Suprapubic skin (tissue), 4 donors: ENCODE measurements around the gene ERRFI1. TPM values are rescaled to one million over a fixed set of nuclear protein-coding genes. Genes with fewer than 3 reads are reported as not detected.

Source experiments
- DNase-seq, 2 donors: peaks; one replicate each; pipeline ENCODE4 v3.0.0-alpha.2; 2019; ENCODE audit warnings: low spot score in 2 of 2
- H3K27ac ChIP-seq: fragments of 200-600 bp; sonication (generic); one replicate; pipeline ENCODE4 v1.5.1; 2019
- H3K27me3 ChIP-seq: fragments of 200-600 bp; sonication (generic); one replicate; pipeline ENCODE4 v1.5.1; 2019
- H3K36me3 ChIP-seq: fragments of 200-600 bp; sonication (generic); one replicate; pipeline ENCODE4 v1.5.1; 2019
- H3K4me1 ChIP-seq: fragments of 200-600 bp; sonication (generic); one replicate; pipeline ENCODE4 v1.5.1; 2019
- H3K4me3 ChIP-seq: fragments of 200-600 bp; sonication (generic); one replicate; pipeline ENCODE4 v1.5.1; 2019; ENCODE audit warnings: mild to moderate bottlenecking
- H3K9me3 ChIP-seq: fragments of 200-600 bp; sonication (generic); one replicate; pipeline ENCODE4 v1.5.1; 2019
- EP300 ChIP-seq: sonication (generic); formaldehyde crosslinking; IDR thresholded peaks from one replicate; pipeline ENCODE4 v1.6.1; 2017; ENCODE audit warnings: antibody characterized with exemption
- POLR2A ChIP-seq, 2 donors: fragments of 450-650 bp; IDR thresholded peaks; one replicate each; pipeline ENCODE4 v1.6.1; 2017; ENCODE audit warnings: antibody characterized with exemption in 2 of 2, mild to moderate bottlenecking in 2 of 2, moderate library complexity in 2 of 2
- POLR2AphosphoS5 ChIP-seq, 3 donors: sonication (generic); formaldehyde crosslinking; IDR thresholded peaks; one replicate each; pipeline ENCODE4 v1.6.1; 2017; ENCODE audit warnings: antibody characterized with exemption in 3 of 3
- WGBS: methylation state at CpG from one replicate; pipeline ENCODE4 v1.1.5; 2018; 5-methylcytosine and 5-hydroxymethylcytosine counted together
- total RNA-seq, 4 donors: library from RNA; depleted of rRNA; stranded (reverse); fragments of >200 nt; gene quantifications; one replicate each; pipeline ENCODE4 v1.1.0, GENCODE V29; 2016
- TF ChIP-seq, protein P1 (sequence below), 2 donors: fragments of 200-600 bp in 1 of 2; fragments of 450-650 bp in 1 of 2; sonication (generic) in 1 of 2; IDR thresholded peaks; one replicate each; pipeline ENCODE4 v1.5.1; 2016 to 2019; ENCODE audit warnings: antibody characterized with exemption in 2 of 2, mild to moderate bottlenecking in 1 of 2, moderate library complexity in 1 of 2

ERRFI1 gene
- total RNA-seq, 4 donors from 2014 or later = 128 to 312 (median 262) TPM

DNA sequence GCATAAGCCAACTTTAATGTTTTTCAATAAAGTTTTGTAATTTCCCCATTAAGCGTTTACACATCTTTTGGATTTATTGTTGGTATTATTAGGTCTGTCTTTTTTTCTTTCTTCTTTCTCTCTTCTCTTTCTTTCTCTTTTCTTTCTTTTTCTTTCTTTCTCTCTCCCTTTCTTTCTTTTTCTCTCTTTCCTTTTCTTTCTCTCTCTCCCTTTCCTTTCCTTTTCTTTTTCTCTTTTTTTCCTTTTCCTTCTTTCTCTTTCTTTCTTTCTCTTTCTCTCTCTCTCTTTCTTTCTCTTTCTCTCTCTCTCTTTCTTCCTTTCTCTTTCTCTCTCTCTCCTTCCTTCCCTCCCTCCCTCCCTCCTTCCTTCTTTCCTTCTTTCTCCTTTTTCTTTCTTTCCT, 31.3 kb downstream of the ERRFI1 start:
- Histone ChIP-seq H3K27ac (no peak overlapping the region), H3K27me3 (no peaks in the 10 kb centered on the region), H3K4me3 (no peak overlapping the region), H3K36me3 (no peaks in the 10 kb centered on the region), H3K4me1 (peaks cover under 1% of the 10 kb centered on the region), H3K9me3 (no peaks in the 10 kb centered on the region)
- no peak for DNase-seq
- TF ChIP-seq, protein P1, sequence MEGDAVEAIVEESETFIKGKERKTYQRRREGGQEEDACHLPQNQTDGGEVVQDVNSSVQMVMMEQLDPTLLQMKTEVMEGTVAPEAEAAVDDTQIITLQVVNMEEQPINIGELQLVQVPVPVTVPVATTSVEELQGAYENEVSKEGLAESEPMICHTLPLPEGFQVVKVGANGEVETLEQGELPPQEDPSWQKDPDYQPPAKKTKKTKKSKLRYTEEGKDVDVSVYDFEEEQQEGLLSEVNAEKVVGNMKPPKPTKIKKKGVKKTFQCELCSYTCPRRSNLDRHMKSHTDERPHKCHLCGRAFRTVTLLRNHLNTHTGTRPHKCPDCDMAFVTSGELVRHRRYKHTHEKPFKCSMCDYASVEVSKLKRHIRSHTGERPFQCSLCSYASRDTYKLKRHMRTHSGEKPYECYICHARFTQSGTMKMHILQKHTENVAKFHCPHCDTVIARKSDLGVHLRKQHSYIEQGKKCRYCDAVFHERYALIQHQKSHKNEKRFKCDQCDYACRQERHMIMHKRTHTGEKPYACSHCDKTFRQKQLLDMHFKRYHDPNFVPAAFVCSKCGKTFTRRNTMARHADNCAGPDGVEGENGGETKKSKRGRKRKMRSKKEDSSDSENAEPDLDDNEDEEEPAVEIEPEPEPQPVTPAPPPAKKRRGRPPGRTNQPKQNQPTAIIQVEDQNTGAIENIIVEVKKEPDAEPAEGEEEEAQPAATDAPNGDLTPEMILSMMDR (IDR thresholded peaks at IDR 0.05) = no peak
- TF ChIP-seq POLR2AphosphoS5 (IDR thresholded peaks at IDR 0.05) (no peak), EP300 (no peak)
- WGBS = 94% methylated on average over 1 of the region's 1 CpG

DNA sequence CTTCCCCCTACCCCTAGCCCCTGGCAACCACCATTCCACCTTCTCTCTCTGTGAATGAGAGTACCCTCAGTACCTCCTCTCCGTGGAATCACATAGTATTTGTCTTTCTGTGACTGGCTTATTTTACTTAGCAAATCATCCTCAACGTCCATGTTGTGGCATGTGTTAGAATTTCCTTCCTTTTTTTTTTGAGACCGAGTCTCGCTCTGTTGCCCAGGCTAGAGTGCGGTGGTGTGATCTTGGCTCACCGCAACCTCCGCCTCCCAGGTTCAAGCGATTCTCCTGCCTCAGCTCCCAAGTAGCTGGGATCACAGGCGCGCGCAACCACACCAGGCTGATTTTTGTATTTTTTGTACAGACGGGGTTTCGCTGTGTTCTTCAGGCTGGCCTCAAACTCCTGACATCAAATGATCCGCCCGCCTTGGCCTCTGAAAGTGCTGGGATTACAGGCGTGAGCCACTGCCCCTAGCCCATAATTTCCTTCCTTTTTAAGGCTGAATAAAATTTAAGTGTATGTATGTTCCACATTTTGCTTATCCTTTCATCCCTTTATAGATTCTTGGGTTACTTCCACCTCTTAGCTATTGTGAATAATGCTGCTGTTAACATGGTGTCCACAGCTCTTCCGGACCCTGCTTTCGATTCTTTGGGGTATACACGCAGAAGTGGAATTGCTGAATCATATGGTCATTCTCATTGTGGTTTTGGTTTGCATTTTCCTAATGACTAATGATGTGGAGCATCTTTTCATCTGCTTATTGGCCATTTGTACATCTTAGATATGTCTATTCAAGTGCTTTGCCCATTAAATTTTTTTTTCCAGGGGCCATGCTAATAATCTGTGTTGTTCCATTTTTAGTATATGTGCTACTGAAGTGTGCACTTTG, 32.3 kb downstream of the ERRFI1 start:
- H3K4me1 ChIP-seq = peaks cover 5% of the 10 kb centered on the region
- H3K27ac ChIP-seq = no peak overlapping the region
- H3K9me3 ChIP-seq = no peaks in the 10 kb centered on the region
- DNase-seq = no peak
- no peak for TF ChIP-seq POLR2AphosphoS5 (IDR thresholded peaks at IDR 0.05)
- no peak for TF ChIP-seq EP300
- H3K4me3 ChIP-seq = no peak overlapping the region
- no peaks in the 10 kb centered on the region for H3K27me3 ChIP-seq
- 92% methylated on average over 19 of the region's 19 CpGs for WGBS
- H3K36me3 ChIP-seq = no peaks in the 10 kb centered on the region

DNA sequence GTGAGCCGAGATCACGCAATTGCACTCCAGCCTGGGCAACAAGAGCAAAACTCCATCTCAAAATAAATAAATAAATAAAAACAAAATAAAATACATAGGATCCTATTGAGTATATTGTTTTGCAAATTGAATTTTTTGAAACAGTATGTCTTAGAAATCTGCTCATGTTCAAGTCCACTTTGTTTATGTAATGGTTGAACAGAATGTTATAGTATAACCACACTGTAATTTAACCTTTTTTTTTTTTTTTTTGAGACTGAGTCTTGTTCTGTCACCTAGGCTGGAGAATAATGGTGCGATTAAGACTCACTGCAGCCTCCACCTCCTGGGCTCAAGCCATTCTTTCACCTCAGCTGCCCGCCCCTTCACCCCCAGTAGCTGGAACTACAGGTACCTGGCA, 33.2 kb downstream of the ERRFI1 start:
- DNase-seq = no peak
- Histone ChIP-seq H3K4me1 (peaks cover 7% of the 10 kb centered on the region), H3K27me3 (no peaks in the 10 kb centered on the region), H3K4me3 (no peak overlapping the region), H3K36me3 (no peaks in the 10 kb centered on the region), H3K27ac (no peak overlapping the region), H3K9me3 (no peaks in the 10 kb centered on the region)
- no peak for TF ChIP-seq EP300
- TF ChIP-seq, protein P1 (IDR thresholded peaks at IDR 0.05) = no peak
- TF ChIP-seq POLR2A (IDR thresholded peaks at IDR 0.05) = no peak
- TF ChIP-seq POLR2AphosphoS5 (IDR thresholded peaks at IDR 0.05) = no peak
- WGBS = 98% methylated on average over 4 of the region's 4 CpGs

DNA sequence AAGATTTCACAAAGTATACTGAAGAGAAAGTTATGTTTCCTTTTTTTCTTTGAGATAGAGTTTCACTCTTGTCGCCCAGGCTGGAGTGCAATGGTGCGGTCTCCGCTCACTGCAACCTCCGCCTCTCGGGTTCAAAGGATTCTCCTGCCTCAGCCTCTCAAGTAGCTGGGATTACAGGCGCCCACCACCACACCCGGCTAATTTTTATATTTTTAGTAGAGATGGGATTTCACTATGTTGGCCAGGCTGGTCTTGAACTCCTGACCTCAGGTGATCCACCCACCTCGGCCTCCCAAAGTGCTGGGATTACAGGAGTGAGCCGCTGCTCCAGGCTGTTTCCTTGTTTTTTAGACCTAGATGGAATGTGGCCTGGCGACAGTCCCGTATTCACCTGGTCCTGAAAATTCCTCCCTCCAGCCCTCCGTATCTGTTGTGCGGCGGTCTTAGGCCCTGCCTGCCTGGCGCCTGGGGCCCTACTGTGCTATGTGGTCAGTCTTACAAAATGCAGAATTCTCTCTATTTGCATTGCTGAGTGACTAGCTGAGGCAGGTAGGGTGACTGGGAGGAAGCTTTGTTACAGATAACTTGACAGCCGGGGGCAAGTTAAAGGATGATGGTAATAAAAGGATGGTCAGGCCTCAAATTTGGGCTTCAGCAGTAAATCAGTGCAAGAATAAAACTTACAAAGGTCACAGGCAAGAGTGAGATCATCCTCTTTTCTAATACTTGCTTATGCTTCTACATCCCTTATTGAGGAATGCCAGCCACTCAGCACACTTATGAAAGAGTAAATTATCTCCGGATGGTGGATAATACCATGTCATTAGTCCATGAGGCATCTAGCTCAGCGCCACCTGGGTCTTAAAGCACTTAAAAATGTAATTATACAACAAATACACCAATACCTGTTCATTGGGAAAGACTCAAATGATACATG, 34.3 kb downstream of the ERRFI1 start:
- Histone ChIP-seq H3K4me1 (peaks cover 7% of the 10 kb centered on the region), H3K4me3 (no peak overlapping the region), H3K9me3 (no peaks in the 10 kb centered on the region), H3K36me3 (no peaks in the 10 kb centered on the region), H3K27ac (no peak overlapping the region), H3K27me3 (no peaks in the 10 kb centered on the region)
- 84% methylated on average over 18 of the region's 18 CpGs for WGBS
- no peak for DNase-seq
- TF ChIP-seq POLR2AphosphoS5 (IDR thresholded peaks at IDR 0.05) (no peak), EP300 (no peak), POLR2A (IDR thresholded peaks at IDR 0.05) (no peak)
- TF ChIP-seq, protein P1 (IDR thresholded peaks at IDR 0.05) = no peak

DNA sequence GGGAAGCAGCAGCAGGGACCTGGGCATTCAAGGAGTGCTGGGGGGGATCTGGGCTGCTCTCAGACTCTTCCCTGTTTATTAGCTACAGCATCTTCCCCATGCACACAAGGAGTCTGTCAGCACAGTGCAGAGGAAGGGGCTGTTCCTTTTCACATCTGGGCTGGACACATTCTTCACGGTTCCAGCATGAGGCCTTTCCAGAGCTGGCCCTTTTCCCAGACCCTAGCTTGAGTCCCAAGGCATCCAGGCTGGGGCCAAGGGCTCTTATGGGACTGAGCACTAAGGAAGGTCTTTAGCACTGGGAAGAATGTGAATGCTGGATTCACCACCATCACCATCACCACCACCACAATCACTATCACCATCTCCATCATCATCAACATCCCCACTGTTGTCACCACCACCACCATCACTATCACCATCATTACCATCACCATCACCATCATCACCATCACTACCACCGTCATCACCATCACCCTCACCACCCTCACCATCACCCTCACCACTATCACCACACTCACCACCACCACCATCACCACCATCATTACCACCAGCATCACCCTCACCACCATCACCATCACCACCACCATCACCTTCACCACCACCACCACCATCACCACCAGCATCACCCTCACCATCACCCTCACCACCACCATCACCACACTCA, 36.2 kb downstream of the ERRFI1 start:
- TF ChIP-seq EP300 = no peak
- TF ChIP-seq POLR2AphosphoS5 (IDR thresholded peaks at IDR 0.05) = no peak
- TF ChIP-seq, protein P1 (IDR thresholded peaks at IDR 0.05) = no peak
- TF ChIP-seq POLR2A (IDR thresholded peaks at IDR 0.05) = no peak
- Histone ChIP-seq H3K27ac (no peak overlapping the region), H3K4me3 (no peak overlapping the region), H3K36me3 (peaks cover 18% of the 10 kb centered on the region), H3K9me3 (no peaks in the 10 kb centered on the region), H3K4me1 (peaks cover 7% of the 10 kb centered on the region), H3K27me3 (no peaks in the 10 kb centered on the region)
- WGBS = 69% methylated on average over 2 of the region's 2 CpGs
- no peak for DNase-seq
